Measurements from ENCODE around the gene NCOA6. TPM values are rescaled to one million over a fixed set of nuclear protein-coding genes. Genes with fewer than 3 reads are reported as not detected.

The NCOA6 gene
- total RNA-seq, 1 donor from 2014 or later, result 21.1 TPM

GRCh38 chr20:34675561-34675960, 149.9 kb downstream of the NCOA6 start:
- Histone ChIP-seq H3K27me3 (ENCODE audit: insufficient read depth, low read length) (no peaks in the 10 kb centered on the region), H3K27ac (ENCODE audit: low read depth, low read length) (no peak overlapping the region), H2AFZ (ENCODE audit: low read depth, low read length) (no peak overlapping the region), H3K4me3 (ENCODE audit: insufficient read depth, low read depth, low read length) (no peak overlapping the region), H3K4me2 (ENCODE audit: low read length) (peak overlapping the region; percentile 97), H3K9me3 (ENCODE audit: insufficient read depth, low read depth, low read length) (no peaks in the 10 kb centered on the region), H4K20me1 (ENCODE audit: insufficient read depth, low read length) (no peaks in the 10 kb centered on the region), H3K79me2 (ENCODE audit: insufficient read depth, low read length) (peaks cover 18% of the 10 kb centered on the region), H3K36me3 (ENCODE audit: insufficient read depth, low read length) (no peaks in the 10 kb centered on the region), H3K4me1 (ENCODE audit: insufficient read depth, low read length) (peaks cover 3% of the 10 kb centered on the region), H3K9ac (ENCODE audit: low read length) (no peak overlapping the region)
- H3K4me3 Mint-ChIP-seq (ENCODE audit: unreplicated experiment), result peak overlapping the region; percentile 94
- no peak for TF ChIP-seq CTCF (IDR thresholded peaks at IDR 0.05; ENCODE audit: insufficient read depth, low read depth, low read length)
- no peak for TF ChIP-seq EZH2 (IDR thresholded peaks at IDR 0.05; ENCODE audit: insufficient read depth, low read length)
- no peak overlapping the region for H3K27ac Mint-ChIP-seq (ENCODE audit: unreplicated experiment)
- H3K9me3 Mint-ChIP-seq (ENCODE audit: unreplicated experiment), result no peaks in the 10 kb centered on the region
- FAIRE-seq (no peak), DNase-seq (ENCODE audit: low read depth) (no peak)
- H3K27me3 Mint-ChIP-seq (ENCODE audit: low read depth, unreplicated experiment), result no peaks in the 10 kb centered on the region
- H3K4me1 Mint-ChIP-seq (ENCODE audit: low read depth, unreplicated experiment), result peaks cover 2% of the 10 kb centered on the region
- H3K36me3 Mint-ChIP-seq (ENCODE audit: low read depth, unreplicated experiment), result no peaks in the 10 kb centered on the region

GRCh38 chr20:34673412-34673811, 152.0 kb downstream of the NCOA6 start:
- Histone ChIP-seq H3K4me3 (ENCODE audit: insufficient read depth, low read depth, low read length) (no peak overlapping the region), H4K20me1 (ENCODE audit: insufficient read depth, low read length) (no peaks in the 10 kb centered on the region), H3K36me3 (ENCODE audit: insufficient read depth, low read length) (no peaks in the 10 kb centered on the region), H3K9me3 (ENCODE audit: insufficient read depth, low read depth, low read length) (no peaks in the 10 kb centered on the region), H3K27me3 (ENCODE audit: insufficient read depth, low read length) (no peaks in the 10 kb centered on the region), H3K9ac (ENCODE audit: low read length) (no peak overlapping the region), H3K79me2 (ENCODE audit: insufficient read depth, low read length) (peaks cover 18% of the 10 kb centered on the region), H3K4me1 (ENCODE audit: insufficient read depth, low read length) (peaks cover 3% of the 10 kb centered on the region), H2AFZ (ENCODE audit: low read depth, low read length) (no peak overlapping the region), H3K27ac (ENCODE audit: low read depth, low read length) (no peak overlapping the region), H3K4me2 (ENCODE audit: low read length) (no peak overlapping the region)
- H3K36me3 Mint-ChIP-seq (ENCODE audit: low read depth, unreplicated experiment), result no peaks in the 10 kb centered on the region
- TF ChIP-seq CTCF (IDR thresholded peaks at IDR 0.05; ENCODE audit: insufficient read depth, low read depth, low read length) (no peak), EZH2 (IDR thresholded peaks at IDR 0.05; ENCODE audit: insufficient read depth, low read length) (no peak)
- FAIRE-seq, result no peak
- no peak overlapping the region for H3K4me3 Mint-ChIP-seq (ENCODE audit: unreplicated experiment)
- peaks cover 2% of the 10 kb centered on the region for H3K4me1 Mint-ChIP-seq (ENCODE audit: low read depth, unreplicated experiment)
- DNase-seq (ENCODE audit: low read depth), result no peak
- no peaks in the 10 kb centered on the region for H3K27me3 Mint-ChIP-seq (ENCODE audit: low read depth, unreplicated experiment)
- no peaks in the 10 kb centered on the region for H3K9me3 Mint-ChIP-seq (ENCODE audit: unreplicated experiment)
- no peak overlapping the region for H3K27ac Mint-ChIP-seq (ENCODE audit: unreplicated experiment)

GRCh38 chr20:34669094-34669493, 156.4 kb downstream of the NCOA6 start:
- H3K9me3 Mint-ChIP-seq (ENCODE audit: unreplicated experiment), result no peaks in the 10 kb centered on the region
- Histone ChIP-seq H3K4me2 (ENCODE audit: low read length) (no peak overlapping the region), H3K9ac (ENCODE audit: low read length) (no peak overlapping the region), H3K27me3 (ENCODE audit: insufficient read depth, low read length) (no peaks in the 10 kb centered on the region), H3K27ac (ENCODE audit: low read depth, low read length) (no peak overlapping the region), H3K4me1 (ENCODE audit: insufficient read depth, low read length) (no peaks in the 10 kb centered on the region), H3K9me3 (ENCODE audit: insufficient read depth, low read depth, low read length) (no peaks in the 10 kb centered on the region), H3K4me3 (ENCODE audit: insufficient read depth, low read depth, low read length) (no peak overlapping the region), H3K79me2 (ENCODE audit: insufficient read depth, low read length) (no peaks in the 10 kb centered on the region), H4K20me1 (ENCODE audit: insufficient read depth, low read length) (peaks cover 9% of the 10 kb centered on the region), H2AFZ (ENCODE audit: low read depth, low read length) (no peak overlapping the region), H3K36me3 (ENCODE audit: insufficient read depth, low read length) (no peaks in the 10 kb centered on the region)
- no peak overlapping the region for H3K27ac Mint-ChIP-seq (ENCODE audit: unreplicated experiment)
- DNase-seq (ENCODE audit: low read depth), result no peak
- H3K4me1 Mint-ChIP-seq (ENCODE audit: low read depth, unreplicated experiment), result no peaks in the 10 kb centered on the region
- no peaks in the 10 kb centered on the region for H3K27me3 Mint-ChIP-seq (ENCODE audit: low read depth, unreplicated experiment)
- FAIRE-seq, result no peak
- H3K36me3 Mint-ChIP-seq (ENCODE audit: low read depth, unreplicated experiment), result no peaks in the 10 kb centered on the region
- H3K4me3 Mint-ChIP-seq (ENCODE audit: unreplicated experiment), result no peak overlapping the region
- TF ChIP-seq CTCF (IDR thresholded peaks at IDR 0.05; ENCODE audit: insufficient read depth, low read depth, low read length), result no peak
- no peak for TF ChIP-seq EZH2 (IDR thresholded peaks at IDR 0.05; ENCODE audit: insufficient read depth, low read length)

Other genes with a start within 250 kb of the NCOA6 start
- 16.7 and 17.4 TPM in 2 replicates for gene PIGU, start 148.6 kb downstream of the NCOA6 start, total RNA-seq
- gene TP53INP2, start 121.3 kb downstream of the NCOA6 start, total RNA-seq, result 19.6 and 22.7 TPM in 2 replicates
- gene GGT7, start 47.2 kb upstream of the NCOA6 start, total RNA-seq, result 15.6 and 17.3 TPM in 2 replicates
- 16.9 and 18.7 TPM in 2 replicates for gene ACSS2, start 51.0 kb upstream of the NCOA6 start, total RNA-seq
- gene GSS, start 130.2 kb upstream of the NCOA6 start, total RNA-seq, result 44.6 and 46.4 TPM in 2 replicates
- 0.05 and 0.11 TPM in 2 replicates for gene MYH7B, start 130.2 kb upstream of the NCOA6 start, total RNA-seq